Panc1 (cell line): ENCODE measurements around the gene S100A4. TPM values are rescaled to one million over a fixed set of nuclear protein-coding genes. Genes with fewer than 3 reads are reported as not detected.
"Not testable (repeated sequence)": the region's sequence is repeated elsewhere in the genome, so short reads cannot be mapped to it uniquely, and the experiment has no call there.

Source experiments
- ATAC-seq: fragments of 200-7000 bp; cut with Tn5 transposase; 2 replicates; pipeline ENCODE4 v1.9.1; 2020; ENCODE audit warnings: mild to moderate bottlenecking, moderate library complexity
- BruUV-seq: library from RNA; stranded (reverse); fragments of 400-500 nt; replicated peaks from 2 replicates; lab custom pipeline; 2021; lab: Mats Ljungman, UMichigan
- CTCF ChIA-PET: fragments of 300-600 bp; sonication (Branson Sonifier 250); formaldehyde crosslinking; loops from one replicate; lab custom pipeline; 2022; ENCODE audit warnings: antibody characterized with exemption; lab: Charles Lee
- POLR2A ChIA-PET: fragments of 300-600 bp; sonication (Branson Sonifier 250); formaldehyde crosslinking; loops from one replicate; lab custom pipeline; 2022; ENCODE audit warnings: antibody characterized with exemption; lab: Charles Lee
- DNase-seq: peaks from one replicate; pipeline ENCODE4 v3.0.0-alpha.2; 2010; ENCODE audit warnings: low read depth, low spot score
- H3K27ac ChIP-seq: 2 replicates; pipeline ENCODE4 v1.5.1; 2011; ENCODE audit warnings: mild to moderate bottlenecking, low read length, inconsistent platforms
- H3K27me3 ChIP-seq: fragments of 200-500 bp; sonication (Bioruptor generic); 2 replicates; pipeline ENCODE4 v1.6.0; 2014; ENCODE audit warnings: low read length, inconsistent platforms; ENCODE audit not compliant: control insufficient read depth, insufficient read depth
- H3K36me3 ChIP-seq: fragments of 200-500 bp; sonication (Bioruptor generic); 2 replicates; pipeline ENCODE4 v1.5.1; 2014; ENCODE audit warnings: inconsistent platforms, mild to moderate bottlenecking, low read length, moderate library complexity; ENCODE audit not compliant: control insufficient read depth, insufficient read depth
- H3K4me1 ChIP-seq: 2 replicates; pipeline ENCODE4 v1.5.1; 2011; ENCODE audit warnings: inconsistent platforms, mild to moderate bottlenecking, low read length, moderate library complexity; ENCODE audit not compliant: control insufficient read depth, insufficient read depth
- H3K4me3 ChIP-seq, 2 experiments: 2 replicates each; pipeline ENCODE4 v1.5.1; 2011 to 2012; ENCODE audit warnings: low read depth in 2 of 2, low read length in 2 of 2, mild to moderate bottlenecking in 2 of 2, inconsistent platforms in 1 of 2, moderate library complexity in 1 of 2
- H3K9me3 ChIP-seq: fragments of 200-500 bp; sonication (Bioruptor generic); 2 replicates; pipeline ENCODE4 v1.5.1; 2014; ENCODE audit warnings: low read depth, mild to moderate bottlenecking, inconsistent platforms, low read length, moderate library complexity; ENCODE audit not compliant: control insufficient read depth, insufficient read depth
- CTCF ChIP-seq: fragments of 450-650 bp; IDR thresholded peaks from 2 replicates; pipeline ENCODE4 v1.5.1; 2017; ENCODE audit warnings: mild to moderate bottlenecking
- POLR2AphosphoS5 ChIP-seq: IDR thresholded peaks from 2 replicates; pipeline ENCODE4 v1.6.1; 2012; ENCODE audit warnings: mild to moderate bottlenecking, low read depth, low read length, moderate library complexity
- SIN3A ChIP-seq: IDR thresholded peaks from 2 replicates; pipeline ENCODE4 v1.6.1; 2012; ENCODE audit warnings: low read depth, mild to moderate bottlenecking, low read length, moderate library complexity, borderline replicate concordance; ENCODE audit not compliant: insufficient read depth
- TCF7L2 ChIP-seq: IDR thresholded peaks from 2 replicates; pipeline ENCODE4 v1.6.1; 2011; ENCODE audit warnings: mild to moderate bottlenecking, low read depth, low read length, inconsistent platforms
- in situ Hi-C: cut with HindIII; loops from 2 replicates; pipeline ENCODE4 v1.10.0; 2016; ENCODE audit warnings: low sequenced_read_pairs, low pct_unique_long_range_greater_than_20kb
- intact Hi-C: fragments of 100-400 bp; cut with micrococcal nuclease; formaldehyde crosslinking; loops from one replicate; pipeline ENCODE4 v1.10.0; 2022; ENCODE audit not compliant: unreplicated experiment
- total RNA-seq: library from RNA; stranded (reverse); gene quantifications from one replicate; pipeline ENCODE4 v1.2.1, GENCODE V29; 2021; ENCODE audit not compliant: unreplicated experiment

The S100A4 gene
- total RNA-seq, 1 experiment from 2014 or later, result 773 TPM

DNA sequence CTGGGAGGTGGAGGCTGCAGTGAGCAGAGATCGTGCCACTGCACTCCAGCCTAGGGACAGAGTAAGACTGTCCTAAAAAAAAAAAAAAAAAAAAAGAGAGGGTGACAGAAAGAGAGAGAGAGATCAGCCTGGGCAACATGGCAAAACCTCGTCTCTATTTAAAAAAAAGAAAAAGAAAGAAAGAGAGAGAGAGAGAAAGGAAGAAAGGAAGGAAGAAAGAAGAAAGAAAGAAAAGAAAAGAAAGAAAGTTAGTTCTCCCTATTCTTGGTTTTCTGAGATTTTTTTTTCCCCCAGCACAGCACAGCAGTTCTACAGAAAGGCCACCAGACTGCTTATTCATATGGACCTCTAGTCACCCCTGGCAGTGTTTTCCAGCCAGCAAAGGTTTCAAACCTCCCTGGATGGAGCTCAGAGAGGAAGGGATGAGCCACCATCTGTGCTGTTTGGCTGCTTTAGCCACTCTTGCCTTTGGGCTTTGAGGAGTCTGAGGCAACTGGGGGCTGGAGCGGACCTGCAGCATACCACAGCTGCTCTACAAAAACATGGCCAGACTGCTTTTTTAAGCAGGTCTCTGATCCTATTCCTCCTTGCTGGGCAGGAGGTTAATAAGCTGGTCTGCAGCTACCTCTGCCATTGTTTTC, 20.4 kb downstream of the S100A4 start:
- H3K9me3 ChIP-seq, result no peaks in the 10 kb centered on the region
- POLR2A ChIA-PET, result interaction anchor here (0.6 to 0.8 kb wide), 2 partner anchors 11 to 28 kb away, joined by 3 read pairs; partner anchors contain the start of gene S100A6
- H3K27ac ChIP-seq, result peak overlapping the region; percentile 62
- H3K27me3 ChIP-seq, result no peaks in the 10 kb centered on the region
- TF ChIP-seq TCF7L2 (no peak), SIN3A (no peak), CTCF (no peak), POLR2AphosphoS5 (no peak)
- in situ Hi-C loops (no loop called here), intact Hi-C loops (no loop called here)
- DNase-seq (no peak), ATAC-seq (0 out of 2 replicates have a peak, but pooled peaks have one; percentile 28)
- no TSS peak for BruUV-seq
- no peak overlapping the region for H3K4me3 ChIP-seq
- H3K4me1 ChIP-seq, result peaks cover 7% of the 10 kb centered on the region; the same call in 1 of the 2 replicates
- H3K36me3 ChIP-seq, result no peaks in the 10 kb centered on the region
- CTCF ChIA-PET, result interaction anchor here (0.5 to 1.1 kb wide), 4 partner anchors 8 to 414 kb away, joined by 3 to 5 read pairs (median 3); no protein-coding TSS in a partner anchor

DNA sequence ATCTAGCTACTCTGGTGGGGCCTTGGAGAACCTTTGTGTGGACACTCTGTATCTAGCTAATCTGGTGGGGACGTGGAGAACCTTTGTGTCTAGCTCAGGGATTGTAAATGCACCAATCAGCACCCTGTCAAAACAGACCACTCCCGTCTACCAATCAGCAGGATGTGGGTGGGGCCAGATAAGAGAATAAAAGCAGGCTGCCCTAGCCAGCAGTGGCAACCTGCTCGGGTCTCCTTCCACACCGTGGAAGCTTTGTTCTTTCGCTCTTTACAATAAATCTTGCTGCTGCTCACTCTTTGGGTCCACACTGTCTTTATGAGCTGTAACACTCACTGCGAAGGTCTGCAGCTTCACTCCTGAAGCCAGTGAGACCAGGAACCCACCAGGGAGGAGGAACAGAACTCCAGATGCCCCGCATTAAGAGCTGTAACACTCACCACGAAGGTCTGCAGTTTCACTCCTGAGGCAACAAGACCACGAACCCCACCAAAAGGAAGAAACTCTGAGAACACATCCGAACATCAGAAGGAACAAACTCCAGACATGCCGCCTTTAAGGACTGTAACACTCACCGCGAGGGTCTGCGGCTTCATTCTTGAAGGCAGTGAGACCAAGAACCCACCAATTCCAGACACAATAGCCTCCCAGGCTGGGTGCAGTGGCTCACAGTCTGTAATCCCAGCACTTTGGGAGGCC, 23.1 kb downstream of the S100A4 start:
- DNase-seq, H3K9me3 ChIP-seq, H3K4me1 ChIP-seq, H3K36me3 ChIP-seq, intact Hi-C loops, H3K4me3 ChIP-seq, H3K27me3 ChIP-seq, ATAC-seq, BruUV-seq, H3K27ac ChIP-seq, in situ Hi-C loops: not testable (repeated sequence)
- ChIA-PET CTCF (interaction anchor here (1.4 kb wide), 1 partner anchor 12 kb away, joined by 3 read pairs; no protein-coding TSS in a partner anchor), POLR2A (interaction anchor here (1.1 kb wide), 1 partner anchor 106 kb away, joined by 3 read pairs; the partner anchor contains the start of gene S100A1)

- H3K4me1 ChIP-seq, H3K27ac ChIP-seq, intact Hi-C loops, H3K9me3 ChIP-seq, H3K4me3 ChIP-seq, ATAC-seq, in situ Hi-C loops, H3K27me3 ChIP-seq, H3K36me3 ChIP-seq, DNase-seq, BruUV-seq: not testable (repeated sequence)
- CTCF ChIA-PET, result interaction anchor here (1.4 to 1.8 kb wide), 2 partner anchors 11 kb away, joined by 3 to 10 read pairs; no protein-coding TSS in a partner anchor
- POLR2A ChIA-PET, result interaction anchor here (0.5 to 1.1 kb wide), 2 partner anchors 8 to 107 kb away, joined by 3 read pairs; partner anchors contain the start of gene S100A1
Observed at GRCh38 chr1:153521808-153522207, 23.8 kb downstream of the S100A4 start.
